Activated gamma-delta T cell treated with Interleukin-2 at 50 U/mL for 16 hours (primary cell): ENCODE measurements around the gene DIPK2A.

Experiments
- DNase-seq: peaks from one replicate; pipeline ENCODE4 v3.0.0-alpha.2; 2020

Gene DIPK2A

DNA sequence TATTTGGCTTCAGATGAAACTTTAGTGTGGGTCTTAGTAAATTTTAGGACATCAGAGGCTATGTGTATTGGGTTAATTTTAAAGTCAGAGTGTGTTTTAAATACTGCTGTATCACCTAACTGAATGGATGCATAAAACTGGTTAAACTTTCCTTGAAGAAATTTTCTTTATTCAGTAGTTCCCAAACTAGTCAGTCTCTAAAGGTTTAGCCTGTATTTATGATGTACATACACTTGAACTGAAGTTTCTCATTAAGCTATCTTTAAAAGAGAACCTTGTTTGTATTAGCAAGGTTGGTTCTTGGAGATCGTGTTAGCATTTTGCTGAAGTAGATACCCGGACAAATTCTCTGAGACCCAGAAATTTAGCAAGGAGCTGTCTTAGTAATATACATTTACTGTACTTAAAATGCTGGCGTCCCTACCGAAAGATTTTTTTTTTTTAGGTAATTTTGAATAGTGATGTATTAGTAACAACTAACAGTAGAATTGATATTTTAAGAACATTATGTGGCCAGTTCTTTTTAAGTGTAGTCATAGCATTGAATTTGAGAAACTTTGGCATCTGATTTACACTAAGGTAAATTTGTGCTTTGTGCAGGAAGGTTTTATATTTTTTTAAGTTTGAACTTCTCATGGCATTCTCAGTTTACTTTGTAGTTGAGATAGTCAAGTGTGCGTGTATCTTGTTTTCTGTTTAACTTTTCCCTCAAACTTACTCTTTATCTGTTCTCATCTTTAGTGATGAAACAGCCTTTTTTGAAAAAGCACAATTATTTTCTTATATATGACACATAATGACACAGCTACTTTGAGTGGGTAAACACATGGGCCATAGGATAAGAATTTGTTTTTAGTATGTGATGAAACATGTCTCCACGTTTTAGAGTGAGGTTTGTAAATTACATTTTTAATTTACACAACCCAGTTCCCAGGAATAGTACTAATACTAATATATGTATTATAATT is 2.9 kb downstream of the DIPK2A start:
- no peak for DNase-seq

DNA sequence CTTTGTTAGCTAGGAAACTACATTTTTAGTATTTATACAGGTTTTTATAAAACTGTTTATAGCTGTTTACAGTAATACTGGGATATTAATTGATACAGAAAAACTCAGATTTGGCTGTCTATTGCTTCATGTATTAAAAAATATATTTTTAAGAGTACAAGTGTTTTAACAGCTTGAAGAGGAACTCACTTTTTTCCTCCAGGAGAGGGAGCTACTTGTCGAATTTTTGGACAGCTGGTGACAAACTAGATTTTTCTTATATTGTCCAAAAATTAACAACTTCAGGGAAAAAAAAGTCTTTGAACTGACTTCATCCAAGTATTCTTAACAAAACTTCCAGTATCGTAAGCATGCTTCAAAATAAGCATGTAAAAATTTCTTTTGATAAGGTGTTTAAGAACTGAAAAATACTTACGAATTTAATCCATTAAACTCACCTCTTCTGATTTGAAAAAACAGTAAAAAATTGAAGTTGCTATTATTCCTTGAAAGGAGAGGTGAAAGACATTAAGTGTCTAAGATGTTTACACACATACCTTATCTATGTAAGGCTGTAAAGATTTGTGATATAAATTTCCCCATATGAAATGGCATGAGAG is 4.0 kb downstream of the DIPK2A start:
- no peak for DNase-seq

- no peak for DNase-seq
Observed at GRCh38 chr3:143977341-143978262, 6.0 kb downstream of the DIPK2A start.

DNA sequence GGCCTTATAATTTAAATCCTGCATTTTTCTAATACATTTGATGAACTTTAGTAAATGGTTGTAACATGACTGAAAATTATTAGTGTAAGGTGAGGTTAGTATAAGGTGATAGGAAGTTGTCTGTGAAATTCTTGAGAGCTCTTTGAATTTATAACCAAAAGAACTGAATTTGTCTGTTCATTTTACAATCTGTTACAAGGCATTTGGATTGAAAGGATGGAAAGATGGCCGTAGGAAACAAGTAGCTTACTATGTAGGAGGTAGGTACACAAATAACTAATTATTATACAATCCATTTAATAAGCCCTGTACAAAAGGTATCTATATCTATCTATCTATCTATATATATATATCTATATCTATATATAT is 6.6 kb downstream of the DIPK2A start:
- no peak for DNase-seq

DNA sequence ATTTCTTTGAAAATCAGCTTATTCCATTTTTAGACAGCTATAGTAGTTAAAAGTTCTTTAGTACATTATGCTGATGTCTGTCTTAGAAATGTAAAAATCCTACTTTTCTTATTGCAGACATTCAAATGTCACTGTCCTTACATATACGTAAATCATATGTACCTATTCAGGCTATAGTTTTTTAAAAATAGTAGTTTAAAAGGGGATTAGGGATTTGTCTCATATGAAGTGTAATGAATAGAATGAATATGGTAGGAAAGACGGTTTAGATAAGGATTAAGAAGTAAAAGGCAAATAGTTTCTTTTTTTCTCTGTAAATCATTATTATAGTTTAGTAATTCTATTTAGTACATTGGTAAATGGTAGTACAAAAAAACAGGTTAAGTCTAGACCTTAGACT is 7.4 kb downstream of the DIPK2A start:
- no peak for DNase-seq

DNA sequence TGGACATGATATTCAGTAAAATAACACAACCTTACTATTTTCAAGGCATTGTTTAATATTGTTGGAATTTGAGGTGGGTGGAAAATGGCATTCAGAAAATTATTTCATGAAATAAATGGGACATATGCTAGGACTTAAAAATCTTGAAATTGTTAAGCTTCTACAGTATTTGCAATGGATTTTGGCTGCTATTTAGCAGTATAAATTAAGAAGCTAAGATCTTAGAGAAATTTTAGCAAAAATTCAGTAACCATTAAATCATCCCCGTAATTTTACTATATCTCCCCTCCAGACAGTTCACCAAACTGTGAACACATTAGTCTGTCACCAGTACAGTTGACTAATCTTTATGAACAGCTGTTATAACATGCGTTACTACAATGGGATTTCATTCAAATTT is 8.2 kb downstream of the DIPK2A start:
- DNase-seq = no peak

GRCh38 chr3:143988306-143988705 is 16.7 kb downstream of the DIPK2A start:
- DNase-seq = no peak

DNA sequence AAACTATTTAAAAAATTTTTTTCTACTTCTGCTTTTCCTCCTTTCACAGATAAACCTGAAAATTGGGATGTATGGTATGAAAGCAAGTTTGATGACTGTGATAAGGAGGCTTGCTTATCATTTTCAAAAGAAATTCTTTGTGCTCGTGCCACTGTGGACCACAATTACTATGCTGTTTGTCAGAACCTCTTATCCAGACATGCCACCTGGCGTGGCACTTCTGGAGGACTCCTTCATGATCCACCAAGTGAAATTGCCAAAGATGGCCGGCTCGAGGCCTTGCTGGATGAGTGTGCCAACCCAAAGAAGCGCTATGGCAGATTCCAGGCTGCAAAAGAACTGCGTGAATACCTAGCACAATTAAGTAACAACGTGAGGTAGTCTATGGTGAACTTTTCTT is 17.8 kb downstream of the DIPK2A start:
- no peak for DNase-seq

- DNase-seq = no peak
Observed at GRCh38 chr3:143991713-143992112, 20.1 kb downstream of the DIPK2A start.

DNA sequence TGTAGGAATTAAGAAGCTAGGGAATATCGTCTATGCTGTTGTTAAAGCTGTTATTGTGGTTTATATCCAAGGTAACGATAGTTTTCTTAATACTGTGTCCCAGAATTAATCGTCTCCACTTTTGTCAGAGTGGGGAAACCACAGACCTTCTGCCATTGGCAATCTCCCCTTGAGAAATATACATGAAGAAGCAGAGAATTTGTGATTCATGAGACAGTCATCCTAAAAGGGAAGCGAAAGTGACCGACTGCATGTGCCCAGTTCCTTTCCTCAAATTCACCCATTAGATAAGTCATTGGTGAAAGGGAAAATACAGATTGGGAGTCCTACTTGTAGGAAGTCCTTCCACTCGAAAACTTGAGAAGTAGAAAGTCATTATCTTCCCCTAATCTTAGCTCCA is 26.6 kb downstream of the DIPK2A start:
- DNase-seq = no peak

- DNase-seq = no peak
Observed at GRCh38 chr3:144003051-144003450, 31.4 kb downstream of the DIPK2A start.

- no peak for DNase-seq
Observed at GRCh38 chr3:144010371-144010770, 38.7 kb downstream of the DIPK2A start.

DNA sequence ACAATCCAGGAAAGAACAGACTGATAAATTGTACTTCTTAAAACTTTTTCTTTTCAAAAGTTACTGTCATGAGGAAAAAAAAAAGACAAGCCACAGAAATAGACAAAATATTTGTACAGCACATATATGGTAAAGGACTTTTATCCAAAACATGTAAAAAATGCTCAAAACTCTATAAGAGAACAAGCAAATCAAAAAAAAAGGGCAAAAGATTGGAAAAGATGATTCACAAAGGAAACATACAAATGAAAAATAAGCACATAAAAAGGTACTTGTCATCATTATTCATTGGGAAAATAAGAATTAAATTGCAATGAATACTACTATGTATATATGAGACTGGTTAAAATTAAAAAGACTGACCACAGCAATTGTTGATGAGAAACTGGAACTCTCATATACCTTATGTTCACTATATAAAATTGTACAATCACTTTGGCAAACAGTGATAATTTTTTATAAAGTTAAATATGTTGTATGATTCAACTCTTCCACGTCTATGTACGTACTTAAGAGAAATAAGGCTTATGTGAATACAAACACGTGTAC is 39.7 kb downstream of the DIPK2A start:
- no peak for DNase-seq

- DNase-seq = no peak
Observed at GRCh38 chr3:144015133-144015532, 43.5 kb downstream of the DIPK2A start.

- DNase-seq = no peak
Observed at GRCh38 chr3:144018776-144019175, 47.2 kb downstream of the DIPK2A start.
